ENCODE results near the gene KMT2C.
A peak's percentile ranks its signal among the peaks of the same experiment; 100 is the strongest.

The KMT2C gene

DNA sequence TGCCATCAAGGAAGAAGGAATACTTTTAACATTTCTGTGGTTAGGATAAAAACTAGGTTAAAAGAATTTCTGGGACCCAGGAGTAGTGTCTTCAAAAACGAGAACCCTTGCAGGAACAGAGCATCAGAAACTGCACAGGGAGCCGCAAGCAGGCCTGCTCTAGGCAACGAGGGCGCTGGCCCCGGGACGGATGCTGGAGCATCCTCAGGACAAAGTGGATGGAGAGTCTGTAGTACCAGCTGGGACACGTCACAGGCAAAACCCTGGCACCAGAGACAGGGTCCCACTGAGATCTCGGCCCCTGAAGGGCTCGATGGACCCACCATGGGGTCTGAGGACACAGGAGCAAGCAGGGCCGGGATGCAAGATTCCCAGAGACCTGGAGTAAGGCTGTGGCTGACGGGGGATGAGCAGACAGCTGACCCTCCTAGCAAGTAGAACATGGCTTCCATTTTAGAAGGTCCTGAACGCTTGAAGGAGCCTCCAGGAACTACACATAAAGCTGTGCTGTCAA, 303.8 kb downstream of the KMT2C start:
- DNase-seq = no peak

DNA sequence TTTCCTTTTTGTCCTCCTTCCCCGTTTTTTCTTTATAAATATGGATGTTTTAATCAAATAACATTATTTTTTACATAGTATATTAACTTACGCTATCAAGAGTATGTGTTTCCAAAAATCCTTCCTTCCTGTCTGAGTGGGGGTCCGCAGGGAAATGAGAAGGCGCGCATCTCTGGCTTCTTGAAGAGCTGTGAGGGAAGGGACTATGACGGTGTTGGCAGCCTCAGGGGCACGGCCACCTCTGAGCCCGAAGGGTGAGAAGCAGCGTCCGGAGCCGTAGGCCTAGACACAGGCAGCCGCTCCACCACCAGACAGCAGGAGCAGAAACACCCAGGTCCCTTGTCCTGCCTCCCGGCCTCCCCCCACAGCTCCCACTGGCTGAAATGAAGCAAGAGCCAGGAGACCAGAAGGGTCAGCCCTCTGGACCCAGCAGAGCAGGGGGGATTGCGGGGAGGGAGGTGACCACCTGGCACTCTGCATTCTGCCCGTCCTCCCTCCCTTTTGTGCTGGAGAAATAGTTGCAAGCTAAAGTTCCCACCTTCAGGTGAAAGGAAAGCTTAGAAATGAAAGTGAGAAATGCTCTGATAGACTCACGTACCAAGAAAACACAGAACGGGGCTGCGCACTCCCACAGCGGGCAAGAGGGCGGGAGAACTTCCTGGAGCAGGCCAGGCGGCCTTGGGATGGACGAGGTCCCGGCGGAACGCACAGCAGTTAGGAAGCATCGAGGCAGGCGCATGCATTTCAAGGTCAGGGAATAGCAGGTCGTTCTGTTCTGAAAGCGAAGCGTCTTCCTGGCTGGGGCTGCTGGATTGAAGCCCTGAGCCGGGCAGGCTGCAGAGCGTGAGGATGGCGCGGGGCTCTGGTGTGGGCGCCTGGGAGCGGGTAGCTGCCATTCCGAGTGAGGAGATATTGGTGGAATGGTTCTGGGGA, 304.9 kb downstream of the KMT2C start:
- DNase-seq = no peak

DNA sequence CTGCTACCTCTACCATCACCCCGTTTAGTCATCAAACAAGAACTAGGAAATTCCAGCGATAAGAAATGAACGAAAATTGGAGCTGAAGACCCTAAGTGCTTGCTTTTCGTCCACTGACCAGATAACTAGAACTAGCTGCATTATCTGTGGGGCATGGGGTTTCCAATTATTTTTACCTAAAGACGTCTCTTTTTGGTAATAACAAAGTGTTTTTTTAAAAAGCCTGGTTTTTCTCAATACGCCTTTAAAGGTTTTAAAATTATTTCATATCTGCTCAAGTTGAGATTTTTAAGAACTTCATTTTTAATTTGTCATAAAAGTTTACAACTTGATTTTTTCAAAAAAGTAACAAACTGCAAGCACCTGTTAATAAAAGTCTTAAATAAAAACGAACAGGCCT, 306.1 kb downstream of the KMT2C start:
- DNase-seq = no peak

DNA sequence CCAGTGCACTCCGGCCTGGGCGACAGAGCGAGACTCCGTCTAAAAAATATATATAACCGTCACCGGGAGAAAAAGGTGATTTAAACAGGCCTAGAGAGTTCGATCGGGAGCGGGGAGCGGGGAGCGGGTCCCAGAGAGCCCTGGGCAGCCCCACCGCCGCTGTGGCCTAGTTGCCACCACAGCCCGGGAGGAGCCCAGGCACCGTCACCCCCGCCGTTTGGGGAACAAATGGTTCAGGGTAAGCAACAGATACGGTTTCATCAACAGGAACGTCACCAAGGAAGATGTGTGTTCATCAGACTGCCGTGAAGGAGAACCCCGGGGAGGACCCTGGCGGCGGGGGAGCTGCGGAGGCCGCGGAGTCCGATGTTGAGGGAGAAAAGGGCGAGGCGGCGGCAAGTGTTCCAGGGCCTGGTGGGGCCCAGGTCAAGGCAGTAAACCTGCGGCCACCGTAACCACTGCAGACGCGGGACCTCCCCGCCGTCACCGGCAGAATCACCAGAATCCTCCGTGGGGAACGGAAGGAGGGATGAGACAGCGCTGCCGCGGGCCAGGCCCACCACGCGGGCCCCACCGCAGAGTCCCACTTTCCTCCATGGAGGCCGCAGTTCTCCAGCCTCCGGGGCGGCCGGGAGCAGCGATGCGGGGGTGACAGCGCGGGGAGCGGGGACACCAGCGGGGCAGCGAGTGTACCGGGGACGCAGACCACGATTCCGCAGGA, 306.9 kb downstream of the KMT2C start:
- DNase-seq = no peak

DNA sequence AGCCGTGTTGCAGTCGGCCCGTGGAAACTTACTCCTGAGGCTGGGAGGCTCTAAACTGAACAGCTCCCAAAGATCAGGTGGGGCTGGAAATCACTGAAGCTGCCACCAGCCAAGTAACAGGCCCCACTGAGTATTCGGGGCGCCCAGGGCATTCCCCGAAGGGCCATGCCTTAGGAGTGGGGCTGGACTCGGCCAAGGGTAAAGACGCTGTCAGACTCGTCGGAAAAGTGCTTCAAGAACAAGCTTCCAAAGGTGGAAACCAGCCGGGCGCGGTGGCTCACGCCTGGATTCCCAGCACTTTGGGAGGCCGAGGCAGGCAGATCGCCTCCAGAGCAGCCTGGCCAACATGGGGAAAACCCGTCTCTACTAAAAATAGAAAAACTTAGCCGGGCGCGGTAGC, 307.6 kb downstream of the KMT2C start:
- no peak for DNase-seq

DNA sequence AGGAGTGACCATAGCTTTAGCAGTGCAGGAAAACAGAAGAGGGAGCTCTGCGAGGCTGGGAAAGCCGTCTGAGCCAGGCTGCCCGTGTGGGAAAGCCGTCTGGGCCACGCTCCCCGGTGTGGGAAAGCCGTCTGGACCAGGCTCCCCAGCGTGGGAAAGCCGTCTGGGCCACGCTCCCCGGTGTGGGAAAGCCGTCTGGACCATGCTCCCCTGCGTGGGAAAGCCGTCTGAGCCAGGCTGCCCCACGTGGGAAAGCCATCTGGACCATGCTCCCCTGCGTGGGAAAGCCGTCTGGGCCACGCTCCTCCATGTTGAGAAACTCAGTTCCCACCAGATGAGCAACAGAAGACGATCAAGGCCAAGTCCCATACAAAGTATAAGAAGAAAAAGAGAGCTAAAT, 308.6 kb downstream of the KMT2C start:
- no peak for DNase-seq

DNA sequence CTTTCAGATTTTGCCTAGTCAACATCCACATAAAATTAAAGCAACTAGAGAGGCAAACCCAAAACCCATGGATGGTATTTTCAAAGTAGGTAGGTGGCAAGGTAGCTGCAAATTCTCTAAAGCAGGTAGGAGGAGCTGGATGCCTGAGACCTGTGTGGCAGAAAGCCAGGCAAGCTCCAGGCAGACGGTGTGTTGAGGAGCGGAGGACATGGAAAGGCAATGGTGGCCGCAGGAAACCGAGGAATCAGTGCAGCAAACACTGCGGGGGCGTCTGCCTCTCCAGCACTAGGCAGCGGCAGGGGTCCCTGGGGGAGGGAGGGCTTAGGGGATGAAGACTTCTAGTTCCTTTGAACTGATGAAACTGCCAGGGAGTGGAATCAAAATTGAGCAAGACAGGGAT, 309.1 kb downstream of the KMT2C start:
- DNase-seq = no peak

DNA sequence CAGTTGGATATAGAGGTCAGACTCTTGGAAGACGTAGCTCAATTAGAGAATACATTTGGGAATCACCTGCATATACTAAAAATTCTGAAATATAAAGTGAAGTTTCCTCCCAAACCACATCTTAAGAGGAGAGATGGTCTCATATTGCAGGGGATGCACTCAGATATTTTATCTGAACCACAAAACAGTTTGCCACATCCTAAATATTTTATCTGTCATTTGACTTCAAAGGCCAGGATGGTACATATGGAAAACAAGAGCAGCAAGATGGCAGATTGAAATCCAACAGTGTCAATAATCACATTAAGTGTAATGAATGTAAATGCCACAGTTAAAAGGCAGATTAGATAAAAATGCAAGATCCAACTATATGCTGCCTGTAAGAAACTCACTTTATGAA, 313.3 kb downstream of the KMT2C start:
- DNase-seq = no peak

DNA sequence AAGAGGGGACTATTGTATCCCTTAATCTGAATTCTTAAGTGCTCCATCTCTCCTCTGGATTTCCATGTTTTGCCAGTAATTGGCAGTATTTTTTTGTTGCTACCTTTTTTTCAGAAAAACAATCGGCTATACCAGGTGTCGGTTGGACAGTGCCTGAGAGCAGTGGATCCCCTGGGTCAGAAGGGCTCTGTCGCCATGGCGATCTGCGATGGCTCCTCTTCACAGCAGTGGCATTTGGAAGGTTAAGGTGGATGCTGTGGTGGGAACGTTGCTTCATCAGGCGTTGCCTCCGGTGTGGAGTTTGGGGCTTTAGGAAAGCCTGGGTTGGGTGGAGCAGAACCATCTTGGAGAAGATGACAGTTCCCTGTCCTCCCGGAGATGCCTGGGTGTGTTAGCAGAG, 314.4 kb downstream of the KMT2C start:
- no peak for DNase-seq

DNA sequence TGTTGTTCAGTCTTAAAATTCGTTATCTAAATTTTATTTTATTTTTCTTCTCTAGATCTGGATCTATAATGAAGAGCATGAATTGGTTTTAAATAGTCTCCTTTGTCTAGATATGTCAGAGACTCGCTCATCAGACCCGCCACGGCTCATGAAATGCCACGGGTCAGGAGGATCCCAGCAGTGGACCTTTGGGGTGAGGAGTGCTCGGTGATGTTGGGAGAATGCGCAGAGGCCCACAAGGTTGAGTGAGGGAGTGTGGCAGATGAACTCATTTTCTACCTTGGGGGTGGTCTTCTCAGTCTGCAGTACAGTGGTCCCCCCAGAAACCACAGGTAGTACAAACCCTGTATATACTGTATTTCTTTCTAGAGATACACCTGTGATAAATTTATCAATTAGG, 315.0 kb downstream of the KMT2C start:
- DNase-seq = no peak

DNA sequence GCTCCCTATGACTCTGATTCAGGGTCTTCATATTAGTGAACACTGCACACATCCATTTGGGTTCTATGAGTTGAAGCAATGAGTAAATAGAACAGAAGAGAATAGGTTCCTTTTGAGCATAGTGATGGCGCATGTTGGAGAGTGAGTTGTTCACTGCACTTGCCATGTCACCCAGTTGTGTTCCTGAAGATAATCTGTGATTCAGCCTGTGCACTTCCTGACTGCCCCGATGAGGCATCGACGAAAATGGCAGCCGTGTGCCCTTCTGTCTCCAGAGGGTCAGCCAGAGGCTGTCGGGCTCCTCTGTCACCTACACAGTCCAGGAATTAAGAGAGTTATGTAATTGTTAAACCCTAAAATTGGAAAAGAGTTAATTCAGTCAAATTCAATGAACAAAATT, 315.6 kb downstream of the KMT2C start:
- DNase-seq = no peak

DNA sequence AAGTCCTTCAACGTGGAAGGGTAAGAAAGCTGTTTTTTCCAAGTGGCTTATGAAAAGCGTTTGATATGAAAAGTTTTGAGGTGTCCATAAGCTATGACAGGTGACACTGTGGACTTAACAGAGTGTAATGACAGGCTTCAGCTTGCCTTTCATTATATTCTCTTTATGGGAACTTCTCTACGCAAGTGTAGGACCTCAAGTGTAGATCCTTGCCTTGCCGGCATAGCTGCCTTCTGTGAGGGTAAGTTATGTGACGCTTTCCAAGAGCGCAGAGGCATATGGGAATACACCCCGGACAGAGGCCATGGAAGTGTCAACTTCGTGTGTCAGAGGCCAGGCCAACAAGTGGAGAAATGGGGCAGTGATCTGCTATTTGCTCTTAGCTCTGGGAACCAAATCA, 318.4 kb downstream of the KMT2C start:
- no peak for DNase-seq

DNA sequence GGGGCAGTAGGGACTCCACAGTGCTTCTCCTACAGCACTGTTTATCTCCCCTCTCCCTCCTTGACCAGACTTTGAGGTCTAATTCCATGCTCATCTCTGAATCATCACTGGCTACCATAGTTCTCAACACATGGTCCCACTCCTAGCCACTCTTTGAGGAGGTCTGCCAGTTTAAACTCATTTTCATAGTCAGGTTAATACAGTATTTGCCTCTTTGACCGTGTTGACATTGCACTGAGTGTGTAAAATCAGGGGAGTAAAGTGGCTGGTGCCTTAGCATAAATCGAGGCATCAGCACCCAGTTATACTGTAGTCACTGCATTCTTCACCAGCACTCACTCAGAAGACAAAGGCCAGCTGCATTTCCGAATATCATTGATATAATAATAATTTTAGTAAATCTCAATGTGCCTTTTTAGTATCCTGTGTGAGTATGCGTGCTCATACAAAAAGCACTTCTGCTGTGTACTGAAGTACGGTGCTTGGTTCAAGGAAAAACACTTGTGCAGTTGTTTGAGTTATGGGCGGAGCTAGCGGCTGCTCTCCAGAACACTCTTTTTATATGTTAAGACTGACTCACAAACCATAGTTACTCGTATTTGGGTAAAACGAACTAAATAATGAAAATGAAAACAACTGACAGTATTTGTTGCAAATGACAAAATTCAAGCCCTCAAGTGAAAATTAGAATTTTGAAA, 320.6 kb downstream of the KMT2C start:
- DNase-seq = no peak

DNA sequence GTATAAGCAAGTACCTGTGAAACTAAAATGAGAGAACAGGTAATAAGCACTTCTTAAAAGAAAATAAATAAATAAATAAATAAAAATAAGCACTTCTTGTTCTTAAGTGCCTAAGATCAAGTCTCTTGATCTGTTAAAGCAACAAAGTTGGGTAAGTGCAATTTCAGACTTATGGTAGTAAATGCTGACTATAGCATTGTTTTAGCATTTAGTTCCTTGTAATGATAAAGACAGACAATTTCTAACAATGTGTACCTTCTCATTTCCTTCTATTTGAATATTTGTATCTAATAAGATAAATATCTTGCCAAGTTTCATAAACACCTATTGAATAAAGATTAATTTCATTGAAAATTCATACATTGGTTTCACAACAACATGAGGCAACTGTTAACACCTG, 323.0 kb downstream of the KMT2C start:
- DNase-seq = no peak

DNA sequence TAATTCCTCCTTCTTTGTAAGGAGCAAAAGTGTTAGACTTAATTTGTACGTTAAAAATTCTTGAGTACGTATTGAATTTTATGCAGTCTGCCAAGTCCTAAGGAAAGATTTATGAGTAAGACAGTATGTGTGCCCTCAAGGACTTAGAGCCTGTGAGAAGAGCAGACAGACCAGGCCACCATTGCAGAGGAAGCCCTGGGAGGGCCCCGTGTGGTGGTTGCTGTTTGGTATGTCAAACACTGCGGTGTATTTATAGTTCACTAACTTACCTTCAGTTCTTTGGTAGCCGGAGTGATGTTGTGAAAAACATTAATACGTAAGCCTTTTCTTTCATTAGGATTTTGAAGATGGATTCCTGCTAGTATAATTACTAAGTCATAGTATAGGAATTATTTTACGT, 327.4 kb downstream of the KMT2C start:
- no peak for DNase-seq

DNA sequence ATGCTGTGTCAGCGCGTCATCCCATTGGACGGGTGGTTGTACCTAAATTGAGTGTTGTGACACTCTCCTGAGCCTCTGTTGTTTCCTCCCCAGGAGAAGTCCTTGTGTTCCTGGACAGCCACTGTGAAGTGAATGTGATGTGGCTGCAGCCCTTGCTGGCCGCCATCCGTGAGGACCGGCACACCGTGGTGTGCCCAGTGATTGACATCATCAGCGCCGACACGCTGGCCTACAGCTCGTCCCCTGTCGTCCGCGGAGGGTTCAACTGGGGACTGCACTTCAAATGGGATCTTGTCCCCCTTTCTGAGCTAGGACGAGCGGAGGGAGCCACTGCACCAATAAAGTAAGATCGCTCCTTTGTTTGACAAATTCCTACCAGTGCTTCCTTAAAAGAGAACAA, 327.9 kb downstream of the KMT2C start:
- DNase-seq = no peak

DNA sequence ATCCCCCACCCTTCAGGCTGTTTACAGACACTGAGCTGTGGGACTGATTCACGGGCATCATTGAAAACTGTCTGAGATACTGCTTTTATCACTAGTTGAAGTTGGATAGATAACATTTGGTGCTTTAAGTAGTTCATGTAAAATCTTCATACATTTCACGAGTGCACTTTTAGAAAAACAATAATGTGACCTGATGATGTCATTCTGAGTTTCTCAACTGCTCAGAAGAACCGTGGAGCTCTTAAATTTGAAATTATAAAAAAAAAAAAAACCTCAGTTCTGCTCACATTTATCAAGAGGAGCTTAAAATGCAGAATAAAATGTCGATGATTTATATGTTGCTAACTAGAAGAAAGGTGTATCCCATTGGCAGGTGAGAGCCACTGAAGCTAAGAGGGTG, 328.8 kb downstream of the KMT2C start:
- DNase-seq = no peak

DNA sequence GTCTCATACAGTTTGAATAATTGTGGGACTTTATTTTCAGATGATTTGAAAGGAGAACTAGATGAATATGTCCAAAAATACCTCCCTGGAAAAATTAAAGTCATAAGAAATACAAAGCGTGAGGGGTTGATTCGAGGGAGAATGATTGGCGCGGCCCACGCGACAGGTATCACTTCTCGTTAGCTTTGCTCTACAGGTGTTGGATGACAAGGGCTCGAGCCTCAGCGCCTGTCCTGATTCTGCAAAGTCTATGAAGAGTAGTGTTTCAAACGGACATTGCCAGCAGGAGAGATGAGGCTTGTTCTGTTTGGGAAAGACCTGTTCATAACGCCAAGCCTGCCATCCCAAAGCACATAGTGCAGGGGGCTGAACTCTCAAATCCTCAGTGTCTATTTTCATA, 330.6 kb downstream of the KMT2C start:
- DNase-seq = no peak

DNA sequence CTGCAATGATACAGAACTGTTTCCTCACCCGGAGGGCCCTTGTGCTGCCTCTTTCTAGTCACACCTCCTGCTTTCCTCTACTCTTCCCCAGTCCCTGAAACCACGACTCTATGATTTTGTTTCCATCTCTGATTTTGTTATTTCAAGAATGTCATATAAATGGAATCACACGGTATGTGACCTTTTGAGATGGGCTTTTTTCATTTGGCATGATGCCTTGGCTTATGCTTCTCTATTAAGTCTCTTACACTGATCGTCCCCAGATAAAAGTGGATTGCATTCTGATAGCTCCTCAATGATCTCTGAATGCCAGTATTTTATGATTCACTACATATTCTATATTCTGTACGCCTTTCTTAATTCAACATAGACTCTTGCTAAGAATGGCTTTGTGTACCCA, 332.1 kb downstream of the KMT2C start:
- DNase-seq = peak; percentile 17

DNA sequence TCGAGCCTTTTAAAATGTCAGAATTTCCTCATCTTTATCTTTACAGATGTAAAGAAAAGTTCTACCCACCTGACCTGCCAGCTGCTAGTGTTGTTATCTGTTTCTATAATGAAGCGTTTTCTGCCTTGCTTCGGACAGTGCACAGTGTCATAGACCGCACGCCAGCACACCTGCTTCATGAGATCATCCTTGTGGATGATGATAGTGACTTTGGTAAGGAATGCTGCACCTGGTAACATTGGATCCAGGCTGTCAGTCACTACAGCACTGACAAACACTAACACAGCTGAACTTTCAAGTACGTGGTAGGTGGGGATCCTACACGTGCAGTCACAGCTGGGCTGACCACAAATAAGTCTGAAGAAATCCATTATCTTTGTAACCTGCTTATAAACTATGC, 332.7 kb downstream of the KMT2C start:
- DNase-seq = no peak

DNA sequence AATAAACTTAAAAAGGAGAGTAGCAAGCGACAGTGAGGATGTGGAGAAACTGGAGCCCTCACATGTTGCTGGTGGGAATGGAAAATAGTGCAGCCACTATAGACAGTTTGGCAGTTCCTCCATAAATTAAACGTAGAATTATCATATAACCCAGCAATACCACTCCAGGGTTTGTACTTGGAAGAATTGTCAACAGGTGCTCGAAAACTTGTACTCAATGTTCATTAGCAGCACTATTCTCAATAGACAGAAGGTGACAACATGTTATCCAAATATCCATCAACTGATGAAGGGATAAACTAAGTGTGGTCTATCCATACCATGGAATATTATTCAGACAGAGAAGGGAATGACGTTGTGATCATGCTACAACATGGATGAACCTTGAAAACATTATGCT, 338.5 kb downstream of the KMT2C start:
- no peak for DNase-seq

DNA sequence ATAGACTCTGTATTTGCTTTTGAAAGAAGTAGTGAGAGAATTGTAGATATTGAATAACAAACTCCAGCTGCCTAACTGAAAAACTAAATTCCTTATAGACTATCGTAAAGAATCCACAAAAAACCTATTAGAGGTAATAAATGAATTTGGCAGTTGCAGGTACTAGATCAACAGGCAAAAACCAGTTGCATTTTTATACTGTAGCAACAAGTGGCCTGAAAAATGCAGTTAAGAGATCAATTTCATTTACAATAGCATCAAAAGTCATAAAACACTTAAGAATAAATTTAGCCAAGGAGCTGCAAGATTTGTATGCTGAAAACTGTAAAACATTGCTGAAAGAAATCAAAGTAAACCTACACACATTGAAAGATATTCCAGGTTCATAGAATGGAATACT, 340.0 kb downstream of the KMT2C start:
- DNase-seq = no peak

DNA sequence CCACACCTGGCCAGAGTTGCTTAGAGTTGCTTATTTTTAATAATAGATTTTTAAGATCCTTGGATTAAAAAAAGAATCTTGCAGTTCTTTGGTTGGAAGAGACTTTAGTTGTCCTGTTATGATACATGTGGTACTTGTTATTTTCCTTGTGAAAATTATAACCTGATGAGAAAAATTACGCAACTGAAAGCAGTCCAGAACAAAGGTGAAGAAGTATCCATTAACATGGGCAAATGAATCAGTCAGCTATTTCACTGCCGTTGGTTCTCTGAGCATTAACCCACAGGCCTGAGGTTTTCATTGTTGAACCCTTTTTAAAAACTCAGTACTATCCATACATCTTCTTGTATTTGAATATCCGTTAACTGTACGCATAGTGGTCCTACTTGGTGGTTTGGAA, 342.1 kb downstream of the KMT2C start:
- DNase-seq = no peak

DNA sequence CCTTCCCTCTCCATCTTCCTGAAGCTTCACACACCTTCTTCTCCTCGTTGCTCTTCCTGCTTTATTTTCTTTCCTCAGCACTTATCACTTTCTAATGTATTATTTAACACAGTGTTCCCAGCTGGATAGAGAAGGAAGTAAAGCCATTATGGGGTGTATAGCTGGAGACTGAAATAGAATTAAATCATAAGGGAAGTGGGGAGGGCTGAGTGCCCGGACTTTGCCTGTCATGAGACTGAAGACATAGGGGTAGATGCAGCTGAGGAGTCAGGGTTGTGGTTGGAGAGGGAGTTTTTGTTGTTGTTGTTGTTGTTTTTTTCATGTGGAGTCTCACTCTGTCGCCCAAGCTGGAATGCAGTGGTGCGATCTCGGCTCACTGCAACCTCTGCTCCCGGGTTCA, 345.1 kb downstream of the KMT2C start:
- no peak for DNase-seq

Data from DMS79 treated with DMSO at 0.1 percent for 48 hours (cell line).